ENCODE results near the gene MYCT1. TPM values are rescaled to one million over a fixed set of nuclear protein-coding genes. Genes with fewer than 3 reads are reported as not detected.

MYCT1 gene
- total and polyA plus RNA-seq, 2 of the 8 experiments (the other 6 are each of a cell fraction or from before 2014, with no cell fraction given): 0.39 to 3.3 TPM

GRCh38 chr6:152736687-152737273, 39.1 kb downstream of the MYCT1 start:
- 78% methylated on average over 2 of the region's 2 CpGs; no CpG with 5 or more reads in 1 of the 2 experiments for WGBS, 2 experiments (ENCODE audit: extremely low coverage in 1 of 2, insufficient coverage in 1 of 2, insufficient read length in 1 of 2, insufficient replicate concordance in 2 of 2, low coverage in 1 of 2, low lambda C conversion rate in 2 of 2, missing lambda C conversion rate in 1 of 2)
- no peak for FAIRE-seq
- CTCF ChIA-PET (ENCODE audit: partially characterized antibody): interaction anchor here (0.7 to 1.4 kb wide), 3 partner anchors 85 to 217 kb away, joined by 3 to 5 read pairs (median 3); no protein-coding TSS in a partner anchor
- no peak for TF ChIP-seq MAX (IDR thresholded peaks at IDR 0.05)
- no peak for TF ChIP-seq CBX5 (IDR thresholded peaks at IDR 0.05; ENCODE audit: low read depth, low read length)
- no peak for TF ChIP-seq SAP30 (IDR thresholded peaks at IDR 0.05; ENCODE audit: insufficient read depth, insufficient replicate concordance, low read length)
- TF ChIP-seq JUND (IDR thresholded peaks at IDR 0.05; ENCODE audit: low read length): no peak
- no peak for TF ChIP-seq TCF12 (IDR thresholded peaks at IDR 0.05; ENCODE audit: low read depth, low read length)
- TF ChIP-seq ATF3 (IDR thresholded peaks at IDR 0.05; ENCODE audit: insufficient read depth, low read depth, low read length): no peak
- no peak for TF ChIP-seq SIRT6 (IDR thresholded peaks at IDR 0.05; ENCODE audit: low read length)
- TF ChIP-seq RNF2 (IDR thresholded peaks at IDR 0.05; ENCODE audit: borderline replicate concordance, low read depth, low read length, missing control alignments, poor library complexity, severe bottlenecking): no peak
- TF ChIP-seq NANOG (IDR thresholded peaks at IDR 0.05; ENCODE audit: insufficient read depth, low read depth, low read length, poor library complexity, severe bottlenecking): no peak
- TF ChIP-seq E2F6 (IDR thresholded peaks at IDR 0.05): no peak
- no peak for TF ChIP-seq ASH2L (IDR thresholded peaks at IDR 0.05; ENCODE audit: low read length)
- no peak for TF ChIP-seq RFX5 (IDR thresholded peaks at IDR 0.05; ENCODE audit: borderline replicate concordance, low read depth, low read length)

More at GRCh38 chr6:152736687-152737273, 39.1 kb downstream of the MYCT1 start:
- Histone ChIP-seq H3K56ac (replicated peaks; ENCODE audit: insufficient read length, low read depth, low read length) (no peak overlapping the region), H2BK20ac (ENCODE audit: low read length) (no peak overlapping the region), H3K23me2 (ENCODE audit: low read depth, low read length) (no peaks in the 10 kb centered on the region), H3K27me3 (replicated peaks in 1 of 4; ENCODE audit: control insufficient read depth in 3 of 4, extremely low read depth in 1 of 4, insufficient read depth in 3 of 4, low read length in 3 of 4) (no peaks in the 10 kb centered on the region), H3K27ac (ENCODE audit: low read depth, low read length) (no peak overlapping the region), H2AFZ (ENCODE audit: low read length) (no peak overlapping the region), H4K5ac (ENCODE audit: insufficient read length, low read depth, low read length) (no peak overlapping the region), H2AK5ac (ENCODE audit: low read depth, low read length) (no peak overlapping the region), H3K4ac (replicated peaks; ENCODE audit: insufficient read length, low read depth, low read length) (no peak overlapping the region), H2BK120ac (replicated peaks; ENCODE audit: low read depth, low read length) (no peak overlapping the region), H4K8ac (ENCODE audit: extremely low read depth, insufficient read depth, low read length) (no peak overlapping the region), H3K9me3 (ENCODE audit: insufficient read depth in 2 of 2, low read depth in 1 of 2, low read length in 1 of 2) (peaks cover 2 to 4% of the 10 kb centered on the region in 2 experiments; a peak in 2 of 4 replicates), H3K18ac (ENCODE audit: extremely low read depth, low read length) (no peak overlapping the region), H3K9ac (replicated peaks in 1 of 4; ENCODE audit: extremely low read depth in 1 of 4, low read depth in 3 of 4, low read length in 3 of 4) (no peak overlapping the region), H3K36me3 (ENCODE audit: control insufficient read depth in 2 of 4, insufficient read depth in 4 of 4, low read length in 3 of 4) (no peaks in the 10 kb centered on the region), H2BK5ac (ENCODE audit: low read depth, low read length) (no peak overlapping the region), H2BK15ac (ENCODE audit: low read length) (no peak overlapping the region), H3K79me2 (ENCODE audit: control insufficient read depth in 1 of 2, insufficient read depth in 2 of 2, low read length in 2 of 2) (no peaks in the 10 kb centered on the region), H3K23ac (ENCODE audit: insufficient read length) (no peak overlapping the region), H3K14ac (ENCODE audit: insufficient read length) (no peak overlapping the region), H3K79me1 (ENCODE audit: low read depth, low read length) (no peaks in the 10 kb centered on the region), H3K4me2 (ENCODE audit: insufficient read depth in 1 of 2, low read depth in 2 of 2, low read length in 2 of 2) (no peak overlapping the region), H4K20me1 (replicated peaks in 1 of 2; ENCODE audit: control insufficient read depth in 1 of 2, insufficient read depth in 2 of 2, low read length in 2 of 2) (no peaks in the 10 kb centered on the region), H3K4me1 (replicated peaks in 1 of 4; ENCODE audit: control insufficient read depth in 3 of 4, insufficient read depth in 4 of 4, low read length in 3 of 4) (no peaks in the 10 kb centered on the region), H2BK12ac (ENCODE audit: low read depth, low read length) (no peak overlapping the region), H3K4me3 (ENCODE audit: extremely low read depth in 1 of 4, insufficient read depth in 2 of 4, low read depth in 3 of 4, low read length in 4 of 4) (no peak overlapping the region), H4K91ac (replicated peaks; ENCODE audit: insufficient read length, low read length) (no peak overlapping the region)
- DNase-seq (ENCODE audit: low read depth in 1 of 2, low spot score in 2 of 2): no peak
- POLR2A ChIA-PET (ENCODE audit: partially characterized antibody): no interaction called here
